ENCODE measurements around the gene ZNF521.

Gene ZNF521

DNA sequence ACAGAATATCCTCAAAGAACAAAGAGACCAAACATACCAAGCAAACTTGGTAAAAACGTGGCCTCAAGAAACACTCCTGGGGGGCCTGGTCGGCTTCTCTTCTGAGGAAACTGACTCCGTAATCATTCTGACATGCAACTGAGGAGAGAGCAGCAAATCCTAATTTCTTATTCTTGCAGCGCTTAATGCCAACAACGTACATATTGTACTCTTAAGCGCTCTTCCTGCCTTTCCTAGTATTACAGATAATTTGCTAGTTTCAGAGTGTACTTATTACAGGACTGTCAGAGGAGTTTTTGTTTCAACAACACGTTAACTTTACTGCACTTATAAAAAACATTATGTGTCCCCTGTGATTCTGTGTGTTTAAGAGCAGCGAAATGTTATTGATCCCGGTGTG is 64.9 kb downstream of the ZNF521 start:
- in situ Hi-C loops (cut with HindIII; ENCODE audit: low sequenced_read_pairs): no loop called here
- DNase-seq (ENCODE audit: low read depth, low spot score): no peak
- TF ChIP-seq, protein P1, sequence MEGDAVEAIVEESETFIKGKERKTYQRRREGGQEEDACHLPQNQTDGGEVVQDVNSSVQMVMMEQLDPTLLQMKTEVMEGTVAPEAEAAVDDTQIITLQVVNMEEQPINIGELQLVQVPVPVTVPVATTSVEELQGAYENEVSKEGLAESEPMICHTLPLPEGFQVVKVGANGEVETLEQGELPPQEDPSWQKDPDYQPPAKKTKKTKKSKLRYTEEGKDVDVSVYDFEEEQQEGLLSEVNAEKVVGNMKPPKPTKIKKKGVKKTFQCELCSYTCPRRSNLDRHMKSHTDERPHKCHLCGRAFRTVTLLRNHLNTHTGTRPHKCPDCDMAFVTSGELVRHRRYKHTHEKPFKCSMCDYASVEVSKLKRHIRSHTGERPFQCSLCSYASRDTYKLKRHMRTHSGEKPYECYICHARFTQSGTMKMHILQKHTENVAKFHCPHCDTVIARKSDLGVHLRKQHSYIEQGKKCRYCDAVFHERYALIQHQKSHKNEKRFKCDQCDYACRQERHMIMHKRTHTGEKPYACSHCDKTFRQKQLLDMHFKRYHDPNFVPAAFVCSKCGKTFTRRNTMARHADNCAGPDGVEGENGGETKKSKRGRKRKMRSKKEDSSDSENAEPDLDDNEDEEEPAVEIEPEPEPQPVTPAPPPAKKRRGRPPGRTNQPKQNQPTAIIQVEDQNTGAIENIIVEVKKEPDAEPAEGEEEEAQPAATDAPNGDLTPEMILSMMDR (IDR thresholded peaks at IDR 0.05; ENCODE audit: low read depth, low read length): no peak

DNA sequence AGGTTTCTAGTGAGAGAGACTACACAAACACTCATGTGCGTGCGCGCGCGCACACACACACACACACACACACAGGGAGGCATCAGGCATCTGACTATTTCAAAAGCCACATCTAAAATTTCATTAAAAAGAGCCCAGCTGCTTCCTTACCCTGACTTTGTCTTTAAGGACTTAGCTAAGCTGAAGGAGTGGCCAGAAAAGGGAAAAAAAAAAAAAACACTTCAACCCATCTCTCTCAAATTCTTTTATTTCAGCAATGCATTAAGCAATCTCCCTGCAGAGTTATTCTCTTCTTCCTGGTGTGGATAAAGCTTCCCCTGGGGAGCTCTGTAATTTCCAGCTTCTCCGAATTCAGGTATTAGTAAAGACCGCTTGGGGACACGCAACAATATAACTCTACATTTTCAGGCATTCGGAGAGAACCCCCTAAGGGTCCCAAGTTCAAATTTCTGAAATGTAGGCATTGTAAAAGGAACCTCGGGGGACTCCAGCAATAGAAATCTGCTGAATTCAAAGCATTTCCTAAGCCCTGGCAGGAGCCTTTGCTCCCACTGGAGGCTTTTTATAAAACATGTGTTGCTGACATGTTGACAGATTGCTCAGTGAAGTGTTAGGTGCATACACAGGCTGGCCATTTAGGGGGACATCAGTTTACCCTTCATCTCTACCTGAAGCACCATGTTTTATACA is 67.0 kb downstream of the ZNF521 start:
- peak; percentile 35 for DNase-seq (ENCODE audit: low read depth, low spot score)
- TF ChIP-seq, protein P1 (IDR thresholded peaks at IDR 0.05; ENCODE audit: low read depth, low read length): no peak
- H3K4me3 ChIP-seq (ENCODE audit: low read depth, low read length): no peak overlapping the region
- in situ Hi-C loops (cut with HindIII; ENCODE audit: low sequenced_read_pairs): no loop called here

More for the DNA sequence above, 64.9 kb downstream of the ZNF521 start:
- no peak overlapping the region for H3K4me3 ChIP-seq (ENCODE audit: low read depth, low read length)

DNA sequence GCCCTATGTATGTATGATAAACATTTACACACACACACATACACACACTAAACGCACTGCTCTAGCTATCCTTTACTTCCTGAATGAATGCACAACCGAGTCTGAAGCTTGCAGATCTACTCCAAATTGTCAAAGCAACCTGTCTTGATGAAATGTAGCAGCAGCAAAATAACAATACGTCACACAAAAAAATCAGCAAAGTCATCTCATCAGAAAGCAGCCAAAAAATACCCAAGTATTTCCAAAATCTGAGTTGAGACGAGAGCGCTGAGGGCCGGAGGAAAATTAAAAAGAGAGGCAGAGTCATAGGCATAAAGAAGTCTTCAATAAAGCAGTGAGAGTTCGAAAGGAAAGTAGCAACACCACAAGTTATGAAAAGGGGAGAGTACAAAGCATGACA is 67.7 kb downstream of the ZNF521 start:
- TF ChIP-seq, protein P1 (IDR thresholded peaks at IDR 0.05; ENCODE audit: low read depth, low read length): no peak
- H3K4me3 ChIP-seq (ENCODE audit: low read depth, low read length): no peak overlapping the region
- in situ Hi-C loops (cut with HindIII; ENCODE audit: low sequenced_read_pairs): no loop called here
- no peak for DNase-seq (ENCODE audit: low read depth, low spot score)

DNA sequence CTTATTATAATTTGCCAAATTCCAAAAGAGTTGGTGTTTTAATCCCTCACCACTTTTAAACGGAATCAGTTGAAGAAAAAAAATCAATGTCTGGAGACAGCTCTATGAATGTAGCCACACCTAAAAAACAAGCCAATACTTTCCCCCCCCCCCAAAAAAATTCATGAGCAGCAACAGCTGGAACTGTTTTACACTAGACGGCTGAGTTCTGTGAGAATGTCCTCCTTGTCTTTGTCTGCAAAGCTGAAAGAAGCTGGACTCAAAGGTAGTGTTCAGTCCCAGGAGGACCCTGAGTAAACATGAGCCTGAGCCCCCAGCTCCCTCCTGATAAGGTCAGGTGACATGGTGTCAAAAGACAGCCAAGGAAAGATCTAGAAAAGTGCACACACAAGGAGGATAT is 68.2 kb downstream of the ZNF521 start:
- no peak for DNase-seq (ENCODE audit: low read depth, low spot score)
- TF ChIP-seq, protein P1 (IDR thresholded peaks at IDR 0.05; ENCODE audit: low read depth, low read length): no peak
- in situ Hi-C loops (cut with HindIII; ENCODE audit: low sequenced_read_pairs): no loop called here
- no peak overlapping the region for H3K4me3 ChIP-seq (ENCODE audit: low read depth, low read length)

DNA sequence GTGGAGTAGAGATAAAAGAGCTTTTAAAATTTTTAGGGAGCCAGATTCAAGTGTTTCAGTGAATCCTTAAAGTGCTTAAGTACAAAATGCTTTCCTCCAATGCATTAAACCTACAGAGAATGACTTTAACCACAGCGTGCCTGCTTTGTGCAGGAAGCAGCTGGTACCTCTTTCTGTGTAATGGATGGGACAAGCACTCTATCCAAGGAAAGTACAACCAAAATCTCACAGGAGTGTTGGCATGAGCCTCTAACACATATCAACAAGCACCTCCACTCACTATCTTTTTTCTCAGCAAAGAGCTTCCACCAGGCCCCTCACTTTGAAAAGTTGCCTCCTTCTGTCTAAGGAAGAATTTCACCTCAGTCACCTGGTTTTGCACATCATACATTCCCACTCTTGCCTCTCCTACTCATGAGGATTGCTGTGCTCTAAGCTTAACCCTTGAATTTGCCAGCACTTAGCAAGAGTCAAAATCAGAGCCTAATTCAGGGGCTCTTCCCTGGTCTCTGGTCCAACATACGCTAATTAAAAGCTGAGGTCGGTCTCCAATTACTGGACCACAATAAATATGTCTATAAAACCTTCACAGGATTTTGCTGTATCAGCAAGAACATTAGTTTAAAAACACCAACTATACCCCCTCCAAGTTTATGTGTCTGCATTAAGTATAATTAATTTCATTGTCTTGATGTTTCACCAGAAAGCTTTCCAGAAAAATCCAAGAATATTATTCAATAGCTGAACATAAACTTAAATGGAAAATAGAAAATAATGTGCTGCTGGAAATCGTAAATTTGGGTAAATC is 68.9 kb downstream of the ZNF521 start:
- no peak for DNase-seq (ENCODE audit: low read depth, low spot score)
- TF ChIP-seq, protein P1 (IDR thresholded peaks at IDR 0.05; ENCODE audit: low read depth, low read length): no peak
- H3K4me3 ChIP-seq (ENCODE audit: low read depth, low read length): no peak overlapping the region
- in situ Hi-C loops (cut with HindIII; ENCODE audit: low sequenced_read_pairs): no loop called here

DNA sequence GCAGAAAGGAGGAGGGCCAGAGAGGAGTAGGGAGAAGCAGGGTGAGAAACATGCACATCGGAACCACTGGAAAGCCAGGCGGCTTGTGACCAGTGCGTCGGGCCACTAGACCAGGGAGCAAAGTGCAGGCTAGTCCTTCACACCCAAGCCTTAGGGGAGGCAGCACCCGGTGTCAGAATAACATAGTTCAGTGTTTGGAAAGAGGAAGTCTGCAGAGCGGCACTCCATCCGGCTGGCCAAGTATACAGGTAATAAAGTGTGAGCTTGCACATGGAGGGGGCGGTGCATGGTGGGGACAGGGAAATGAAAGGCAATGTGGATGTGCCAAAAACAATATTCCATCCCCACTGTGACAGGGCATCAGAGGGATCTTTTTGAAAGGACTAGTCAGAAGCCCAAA is 69.7 kb downstream of the ZNF521 start:
- in situ Hi-C loops (cut with HindIII; ENCODE audit: low sequenced_read_pairs): no loop called here
- H3K4me3 ChIP-seq (ENCODE audit: low read depth, low read length): no peak overlapping the region
- TF ChIP-seq, protein P1 (IDR thresholded peaks at IDR 0.05; ENCODE audit: low read depth, low read length): no peak
- DNase-seq (ENCODE audit: low read depth, low spot score): no peak
